GM13976 (cell line): ENCODE measurements around the gene XRN2.

Experiments used
- DNase-seq: peaks from one replicate; pipeline ENCODE4 v3.0.0; 2012; ENCODE audit warnings: low spot score
- CTCF ChIP-seq: IDR thresholded peaks from 2 replicates; pipeline ENCODE4 v1.5.1; 2012; ENCODE audit warnings: borderline replicate concordance, mild to moderate bottlenecking; ENCODE audit not compliant: insufficient read depth; ENCODE audit errors: extremely low read depth, missing control alignments, control extremely low read depth
- in situ Hi-C: fragments of 300-500 bp; cut with MboI; formaldehyde crosslinking; loops from one replicate; pipeline ENCODE4 v1.12.0; 2022; ENCODE audit warnings: low sequenced_read_pairs, mixed read lengths, inconsistent platforms; ENCODE audit not compliant: unreplicated experiment

XRN2 gene

GRCh38 chr20:21436205-21436604 is 133.1 kb downstream of the XRN2 start:
- DNase-seq, result no peak
- in situ Hi-C loops, result no loop called here
- TF ChIP-seq CTCF, result no peak

GRCh38 chr20:21437248-21437647 is 134.1 kb downstream of the XRN2 start:
- no peak for TF ChIP-seq CTCF
- in situ Hi-C loops, result no loop called here
- no peak for DNase-seq

GRCh38 chr20:21437816-21438215 is 134.7 kb downstream of the XRN2 start:
- in situ Hi-C loops, result no loop called here
- no peak for DNase-seq
- no peak for TF ChIP-seq CTCF
